Measurements from ENCODE around the gene FZR1.
"Not testable (repeated sequence)": the region's sequence is repeated elsewhere in the genome, so short reads cannot be mapped to it uniquely, and the experiment has no call there.

The FZR1 gene

DNA sequence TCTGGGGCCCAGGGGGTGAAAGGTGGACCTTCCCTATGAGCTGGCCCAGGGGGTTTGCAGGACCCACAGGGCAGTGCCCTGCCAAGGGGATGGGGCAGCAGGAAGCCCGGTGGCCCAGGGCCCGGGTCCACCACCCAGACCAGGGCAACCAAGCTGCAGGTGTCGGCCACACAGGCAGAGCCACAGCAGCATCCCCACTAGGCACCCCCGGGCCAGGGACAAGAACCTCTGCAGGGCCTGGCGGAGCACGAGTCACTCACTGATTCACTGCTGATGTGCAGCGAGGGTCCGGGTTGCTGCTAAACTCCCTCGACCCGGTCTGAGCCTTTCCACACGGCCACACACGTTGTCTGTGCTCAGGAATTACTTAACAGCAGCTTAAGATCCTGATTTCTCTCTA, 8.8 kb downstream of the FZR1 start:
- no peak for DNase-seq (ENCODE audit: low spot score)

DNA sequence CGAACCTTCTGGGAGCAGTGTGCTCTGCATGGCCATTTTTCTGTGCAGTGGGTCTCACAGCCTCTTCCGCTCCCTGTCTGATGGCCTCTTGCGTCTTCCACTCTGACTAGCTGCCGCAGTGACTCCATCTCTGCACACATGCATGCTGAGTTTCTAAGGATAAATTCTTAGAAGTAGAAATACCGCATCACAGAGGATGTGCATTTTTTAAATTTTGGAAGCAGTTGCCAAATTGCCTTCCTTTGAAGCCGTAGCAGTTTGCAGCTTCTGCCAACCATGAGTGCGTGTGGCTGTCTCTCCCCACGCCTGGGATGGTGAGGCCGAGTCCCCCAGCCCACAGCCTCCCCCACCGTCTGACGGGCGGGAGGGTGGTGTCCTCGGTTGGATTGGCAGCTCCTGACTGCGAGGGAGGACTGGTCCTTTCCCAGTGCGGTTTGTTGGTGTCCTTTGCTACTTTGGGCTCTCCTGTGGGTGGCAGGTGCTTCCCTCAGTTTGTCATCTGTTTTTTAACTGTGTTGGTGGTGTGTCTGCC, 9.8 kb downstream of the FZR1 start:
- DNase-seq (ENCODE audit: low spot score) = no peak

DNA sequence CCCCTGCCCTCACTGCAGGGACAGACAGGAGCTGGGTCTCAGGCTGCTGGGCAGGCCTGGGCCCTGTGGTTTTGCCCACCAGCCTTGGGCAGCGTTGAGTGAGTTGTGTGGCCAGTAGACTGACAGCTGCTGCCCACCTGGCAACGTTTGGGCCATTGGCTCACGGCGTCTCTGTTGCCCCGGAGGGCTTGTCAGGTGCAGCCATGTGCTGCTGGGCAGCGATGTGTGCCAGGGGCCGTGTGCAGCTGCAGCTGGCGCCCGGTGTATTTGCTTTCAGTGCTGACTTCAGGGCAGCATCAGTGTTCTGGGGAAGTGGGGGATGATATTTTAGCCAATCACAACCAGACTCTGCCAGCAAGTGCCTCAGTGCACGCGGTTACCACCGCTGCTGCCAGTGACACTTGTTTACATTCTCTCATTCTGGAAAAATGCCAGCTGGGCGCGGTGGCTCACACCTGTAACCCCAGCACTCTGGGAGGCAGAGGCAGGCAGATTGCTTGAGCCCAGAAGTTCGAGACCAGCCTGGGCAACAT, 10.6 kb downstream of the FZR1 start:
- no peak for DNase-seq (ENCODE audit: low spot score)

DNA sequence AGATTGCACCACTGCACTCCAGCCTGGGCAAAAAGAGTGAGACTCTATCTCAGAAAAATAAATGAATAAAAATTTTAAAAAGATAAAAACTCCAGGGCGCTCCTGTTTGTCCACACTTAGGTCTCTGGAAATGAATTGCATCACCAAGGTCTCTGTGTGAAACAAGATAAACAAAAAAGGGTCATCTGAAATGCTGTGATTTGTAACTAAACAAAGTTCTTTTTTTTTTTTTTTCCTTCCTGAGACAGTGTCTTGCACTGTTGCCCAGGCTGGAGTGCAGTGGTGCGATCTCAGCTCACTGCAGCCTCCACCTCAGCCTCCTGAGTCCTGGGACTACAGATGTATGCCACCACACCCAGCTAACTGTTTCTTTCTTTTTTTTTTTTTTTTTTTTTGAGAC, 11.5 kb downstream of the FZR1 start:
- DNase-seq (ENCODE audit: low spot score) = no peak

DNA sequence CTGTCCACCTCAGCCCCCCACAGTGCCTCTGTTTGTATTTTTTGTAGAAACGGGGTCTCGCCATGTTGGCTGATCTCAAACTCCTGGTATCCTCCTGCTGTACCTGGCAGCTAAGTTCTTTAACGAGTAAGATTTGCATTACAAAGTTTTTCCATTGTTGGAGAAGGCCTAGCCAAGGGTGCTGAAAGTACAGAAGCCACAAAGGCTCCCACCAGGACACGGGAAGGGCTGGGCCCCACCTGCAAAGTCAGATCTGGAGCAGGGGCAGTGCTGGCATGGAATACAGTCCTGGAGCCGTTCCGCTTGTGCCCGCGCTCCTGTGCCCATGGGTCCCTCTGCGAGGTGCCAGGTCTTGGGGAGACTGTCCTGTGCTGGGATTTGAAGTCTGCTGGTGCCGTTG, 12.1 kb downstream of the FZR1 start:
- no peak for DNase-seq (ENCODE audit: low spot score)

DNA sequence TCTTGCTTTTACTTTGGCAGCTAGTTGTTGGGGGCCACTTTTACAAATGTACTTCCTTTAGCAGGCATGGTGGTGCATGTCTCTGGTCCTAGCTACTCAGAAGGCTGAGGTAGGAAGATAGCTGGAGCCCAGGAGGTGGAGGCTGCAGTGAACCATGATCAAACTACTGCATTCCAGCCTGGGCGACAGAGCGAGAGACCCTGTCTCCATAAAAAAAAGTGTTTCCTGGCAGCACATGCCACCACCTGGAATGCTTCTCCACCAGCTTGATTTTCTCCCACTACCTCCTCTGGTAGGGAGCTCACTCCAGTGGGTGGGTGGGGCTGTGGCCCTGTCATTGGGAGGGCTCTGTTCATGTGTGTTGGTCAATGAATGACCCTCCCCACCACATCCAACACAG, 12.5 kb downstream of the FZR1 start:
- DNase-seq (ENCODE audit: low spot score) = no peak

DNA sequence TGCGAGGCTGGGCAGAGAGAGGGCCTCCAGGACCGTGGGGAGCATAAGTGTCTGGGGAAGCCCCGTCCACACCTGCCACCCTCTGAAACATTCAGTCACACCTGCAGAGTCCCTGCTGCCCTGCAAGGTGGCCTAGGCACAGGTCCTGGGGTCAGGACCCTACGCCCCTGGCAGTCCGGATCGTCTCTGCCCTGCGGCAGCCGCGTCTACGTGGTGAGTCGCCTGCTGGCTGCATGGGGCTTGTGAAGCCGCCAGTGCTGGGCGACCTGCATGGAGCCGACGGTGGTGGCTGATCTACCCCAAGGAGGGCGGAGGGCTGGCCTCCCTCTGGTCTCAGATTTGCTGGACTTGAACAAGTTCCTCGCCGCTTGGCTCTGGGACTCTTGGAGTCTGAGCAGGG, 13.0 kb downstream of the FZR1 start:
- no peak for DNase-seq (ENCODE audit: low spot score)

DNA sequence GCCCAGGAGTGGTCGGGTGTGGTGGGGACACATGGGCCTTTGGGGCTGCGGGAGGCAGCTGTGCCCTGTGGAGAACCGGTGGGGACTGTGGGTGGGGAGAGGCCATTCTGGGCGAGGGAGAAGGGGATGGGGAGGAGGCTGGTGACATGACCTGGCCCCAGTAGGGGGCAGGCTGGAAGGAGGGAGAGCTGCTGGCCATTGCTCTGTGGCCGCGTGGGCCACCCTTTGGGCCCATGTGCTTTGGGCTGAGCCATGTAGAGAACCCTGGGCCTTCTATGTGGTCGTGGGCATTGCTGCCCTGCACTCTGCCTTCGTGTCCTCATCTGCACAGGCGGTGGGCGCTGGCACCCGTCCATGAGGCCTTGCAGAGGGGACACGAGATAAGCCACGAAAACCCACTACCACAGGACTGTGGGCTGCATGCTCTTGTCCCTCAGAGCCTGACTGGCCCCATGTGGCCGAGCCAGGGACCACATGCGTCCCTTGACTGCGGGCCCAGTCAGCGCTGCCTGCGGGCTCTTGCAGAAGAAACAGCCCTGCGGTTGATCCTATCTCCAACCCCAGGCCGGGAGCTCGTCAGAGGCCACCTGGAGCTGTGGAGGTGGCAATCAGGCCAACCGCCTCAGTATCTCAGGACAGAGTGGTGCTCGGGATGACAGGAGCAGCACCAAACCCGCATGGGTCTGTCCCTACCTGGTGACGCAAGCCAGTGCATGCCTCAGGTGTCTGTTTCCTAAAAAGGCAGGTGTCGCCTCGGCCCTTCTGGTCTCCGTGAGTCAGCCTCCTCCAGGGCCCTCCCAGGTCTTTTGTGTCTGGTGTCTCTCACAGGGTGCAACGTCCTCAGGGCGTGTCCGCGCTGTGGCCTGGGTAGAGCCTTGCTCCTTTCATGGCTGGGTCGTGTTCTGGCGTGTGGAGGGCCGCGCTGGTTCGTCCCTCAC, 14.3 kb downstream of the FZR1 start:
- DNase-seq (ENCODE audit: low spot score) = no peak

DNA sequence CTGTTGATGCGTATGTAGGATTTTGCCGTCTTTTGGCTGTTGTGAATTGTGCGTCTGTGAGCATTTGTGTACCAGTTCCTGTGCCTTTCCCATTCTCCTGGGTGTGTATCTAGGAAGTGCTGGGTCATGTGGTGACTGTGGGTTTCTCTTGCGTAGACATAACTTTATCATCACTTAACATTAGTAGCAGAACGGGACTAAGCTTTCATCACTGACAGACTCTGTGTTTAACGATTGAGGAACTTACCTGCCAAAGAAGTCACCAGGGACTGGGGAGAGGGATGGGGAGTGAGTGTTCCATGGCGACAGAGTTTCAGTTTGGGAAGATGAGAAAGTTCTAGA, 15.0 kb downstream of the FZR1 start:
- no peak for DNase-seq (ENCODE audit: low spot score)

DNA sequence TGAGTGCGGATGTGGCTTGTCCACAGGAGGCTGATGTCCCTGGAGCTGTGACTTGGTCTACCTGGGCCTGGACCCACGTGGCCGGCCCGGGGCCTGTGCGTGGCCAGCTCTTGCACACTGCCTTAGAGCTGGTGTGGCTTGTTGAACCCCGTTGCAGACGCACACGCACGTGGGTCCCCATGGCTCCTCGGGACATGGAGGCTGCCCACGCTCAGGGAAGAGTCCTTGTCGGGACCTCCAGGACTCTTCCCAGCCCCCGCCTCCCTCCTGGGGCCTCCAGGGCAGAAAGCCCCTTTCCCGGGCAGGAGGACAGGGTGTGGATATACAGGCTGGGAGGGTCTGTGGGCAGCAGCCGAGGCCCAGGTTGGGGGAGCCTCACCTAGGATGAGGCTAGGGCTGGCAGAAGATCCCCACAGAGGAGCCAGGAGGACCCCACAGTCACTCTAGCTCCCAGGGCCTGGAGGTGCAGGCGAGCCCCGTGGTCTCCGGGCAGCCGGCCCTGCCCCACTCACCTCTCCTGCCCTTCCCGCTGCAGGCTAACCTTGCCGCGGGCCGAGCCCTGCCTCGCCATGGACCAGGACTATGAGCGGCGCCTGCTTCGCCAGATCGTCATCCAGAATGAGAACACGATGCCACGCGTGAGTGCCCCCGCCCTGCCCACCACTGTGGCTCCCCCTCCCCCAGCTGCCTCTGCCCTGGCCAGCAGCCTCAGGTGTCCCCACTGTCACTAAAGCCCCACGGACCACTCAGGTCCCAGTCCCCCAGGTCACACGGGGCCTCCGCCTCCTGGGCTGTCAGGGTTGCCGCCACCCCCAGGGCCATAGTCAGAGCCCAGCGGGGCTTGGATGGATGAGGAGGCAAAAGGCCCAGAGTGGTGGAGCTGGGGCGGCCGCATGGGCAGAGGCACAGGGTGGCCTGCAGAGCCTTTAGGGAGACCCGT, 16.6 kb downstream of the FZR1 start:
- DNase-seq (ENCODE audit: low spot score) = no peak

DNA sequence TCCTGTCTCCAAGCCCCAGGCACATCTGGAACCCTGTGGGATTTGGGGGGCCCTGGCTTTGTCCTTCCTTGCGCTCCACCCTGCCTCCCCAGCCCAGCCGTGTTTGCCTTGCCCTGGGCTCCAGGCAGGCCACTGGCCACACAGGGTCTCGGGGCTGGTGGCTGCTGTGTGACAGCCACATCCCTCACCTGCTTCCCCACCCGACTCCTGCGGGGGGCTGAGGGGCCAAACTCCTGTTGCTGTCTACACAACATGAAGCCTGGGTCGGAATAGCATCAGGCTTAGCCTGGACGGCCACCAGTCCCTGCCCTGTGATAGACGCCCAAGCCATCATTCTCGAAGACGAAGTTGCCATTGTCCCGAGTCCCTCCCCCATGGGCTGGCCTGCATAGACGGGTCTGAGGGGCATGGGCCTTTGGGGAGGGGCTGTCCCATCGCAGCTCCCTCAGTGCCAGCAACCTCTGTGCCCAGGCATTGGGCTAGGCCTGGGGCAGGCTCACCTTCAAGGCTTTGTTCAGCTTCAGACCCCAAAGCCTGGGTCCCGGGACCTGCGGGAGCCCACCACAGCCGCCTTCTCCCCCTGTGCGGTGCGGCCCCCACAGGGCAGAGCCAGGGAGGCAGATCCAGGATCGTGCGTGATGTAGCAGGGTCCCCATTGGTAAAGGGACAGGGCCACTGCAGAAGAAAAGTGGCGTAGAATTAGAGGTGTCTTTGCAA, 17.4 kb downstream of the FZR1 start:
- DNase-seq (ENCODE audit: low spot score) = no peak

DNA sequence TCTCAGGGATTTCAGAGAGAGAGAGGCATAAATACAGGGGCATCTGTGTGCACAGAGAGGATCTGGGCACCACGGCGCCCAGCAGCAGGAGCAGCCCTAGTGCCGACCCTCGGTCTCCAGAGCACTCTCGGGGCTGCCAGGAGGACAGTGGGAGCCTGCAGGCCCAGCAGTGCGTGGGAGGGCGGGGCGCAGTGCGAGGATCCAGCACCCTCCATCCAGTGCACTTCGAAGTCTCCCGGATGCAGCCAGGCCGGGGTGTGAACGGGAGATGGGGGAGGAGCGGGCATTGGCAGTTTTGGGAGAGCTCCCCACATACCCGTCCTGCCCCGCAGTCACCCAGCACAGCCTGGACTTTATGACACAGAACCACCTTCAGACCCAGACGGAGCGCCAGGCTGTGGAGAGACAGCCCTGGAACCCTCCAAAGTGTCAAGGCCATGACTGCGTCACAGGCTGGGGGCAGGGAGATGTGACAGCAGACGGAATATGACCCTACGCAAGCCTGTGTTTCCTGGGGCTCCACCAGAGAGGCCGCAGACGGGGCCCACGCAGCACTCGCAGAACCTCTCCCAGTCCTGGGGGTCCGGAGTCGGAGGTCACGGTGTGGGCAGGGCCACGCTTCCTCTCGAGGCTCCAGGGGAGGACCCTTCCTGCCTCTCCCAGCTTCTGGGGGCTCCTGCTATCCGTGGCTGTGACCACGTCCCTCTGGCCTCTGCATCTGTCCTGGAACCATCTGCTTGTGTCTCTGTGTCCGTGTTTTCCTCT, 18.1 kb downstream of the FZR1 start:
- no peak for DNase-seq (ENCODE audit: low spot score)

DNA sequence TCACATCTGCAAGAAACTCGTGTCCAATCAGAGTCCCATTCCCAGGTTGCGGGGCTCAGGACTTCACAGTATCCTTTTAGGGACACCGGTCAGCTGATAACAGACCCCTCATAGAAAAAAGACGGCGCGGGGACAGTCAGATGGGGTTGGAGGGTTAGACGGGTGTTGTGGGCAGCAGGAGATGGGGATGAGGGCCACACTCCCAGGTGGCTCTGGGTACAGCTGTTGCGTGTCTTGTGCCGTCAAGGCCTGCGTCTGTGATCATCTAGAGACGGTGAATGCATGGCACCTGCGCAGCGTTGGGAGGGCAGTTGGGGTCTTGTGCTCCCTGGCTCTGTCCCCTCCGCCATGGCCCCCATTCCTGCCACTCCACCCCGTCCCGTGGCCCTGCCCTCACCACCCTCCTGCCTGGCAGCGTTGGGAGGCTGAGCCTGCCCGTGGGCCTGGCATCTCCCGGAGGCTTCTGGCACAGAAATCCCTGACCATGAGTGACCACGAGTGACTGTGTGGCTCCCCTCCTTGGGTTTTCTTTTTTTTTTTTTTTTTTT, 18.9 kb downstream of the FZR1 start:
- no peak for DNase-seq (ENCODE audit: low spot score)

DNA sequence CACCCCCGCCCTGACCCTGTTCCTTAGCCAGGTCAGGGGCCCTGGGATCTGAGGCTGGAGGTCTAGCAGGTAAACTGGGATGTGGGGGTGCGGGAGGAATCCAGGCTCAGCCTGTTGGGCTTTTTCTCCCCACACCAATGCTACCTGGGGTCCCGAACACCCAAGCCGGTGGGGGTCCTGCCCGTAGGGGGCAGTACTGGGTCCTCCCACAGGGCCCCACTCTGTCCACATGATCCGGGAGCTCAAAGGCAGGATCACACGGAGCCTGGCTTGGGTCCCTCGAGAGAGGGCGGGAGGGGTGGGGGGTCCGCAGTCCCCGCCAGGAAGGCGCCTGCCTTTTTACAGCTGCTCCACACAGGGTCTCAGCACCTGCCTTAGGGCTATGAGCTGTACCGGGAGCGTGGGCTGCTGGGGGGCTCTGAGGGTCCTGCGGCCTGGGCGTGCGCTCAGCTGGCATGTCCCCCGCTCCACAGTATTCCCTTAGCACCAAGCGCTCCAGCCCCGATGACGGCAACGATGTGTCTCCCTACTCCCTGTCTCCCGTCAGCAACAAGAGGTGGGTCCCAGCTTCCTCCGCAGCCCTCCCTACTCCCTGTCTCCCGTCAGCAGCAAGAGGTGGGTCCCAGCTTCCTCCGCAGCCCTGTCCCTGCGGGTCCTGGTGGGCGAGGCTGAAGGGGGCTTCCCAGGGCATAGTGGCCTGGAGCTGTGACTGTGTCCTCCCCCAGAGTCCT, 20.6 kb downstream of the FZR1 start:
- DNase-seq (ENCODE audit: low spot score) = no peak

DNA sequence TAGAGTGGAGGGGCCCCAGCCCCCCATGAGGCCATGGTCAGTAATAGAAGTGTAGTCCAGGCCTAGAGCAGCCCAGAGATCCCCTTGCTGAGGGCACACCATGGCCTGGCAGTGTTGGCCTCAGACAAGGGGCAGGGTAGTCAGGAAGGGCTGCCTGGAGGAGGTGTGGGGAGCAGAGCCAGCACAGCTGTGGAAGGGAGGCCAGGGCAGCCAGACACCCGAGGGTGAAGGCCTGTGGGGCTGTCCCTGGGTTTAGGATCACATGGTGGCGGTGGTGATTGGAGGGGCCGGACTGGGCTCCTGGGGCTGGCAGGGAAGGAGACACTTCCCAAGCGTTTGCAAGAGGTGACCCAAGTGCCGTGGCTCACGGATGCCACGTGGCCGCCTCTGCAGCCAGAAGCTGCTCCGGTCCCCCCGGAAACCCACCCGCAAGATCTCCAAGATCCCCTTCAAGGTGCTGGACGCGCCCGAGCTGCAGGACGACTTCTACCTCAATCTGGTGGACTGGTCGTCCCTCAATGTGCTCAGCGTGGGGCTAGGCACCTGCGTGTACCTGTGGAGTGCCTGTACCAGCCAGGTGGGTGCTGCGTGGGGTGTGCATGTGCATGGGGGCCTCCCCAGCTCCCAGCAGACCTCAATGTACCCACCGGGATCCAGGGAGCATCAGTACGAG, 21.3 kb downstream of the FZR1 start:
- DNase-seq (ENCODE audit: low spot score) = no peak

DNA sequence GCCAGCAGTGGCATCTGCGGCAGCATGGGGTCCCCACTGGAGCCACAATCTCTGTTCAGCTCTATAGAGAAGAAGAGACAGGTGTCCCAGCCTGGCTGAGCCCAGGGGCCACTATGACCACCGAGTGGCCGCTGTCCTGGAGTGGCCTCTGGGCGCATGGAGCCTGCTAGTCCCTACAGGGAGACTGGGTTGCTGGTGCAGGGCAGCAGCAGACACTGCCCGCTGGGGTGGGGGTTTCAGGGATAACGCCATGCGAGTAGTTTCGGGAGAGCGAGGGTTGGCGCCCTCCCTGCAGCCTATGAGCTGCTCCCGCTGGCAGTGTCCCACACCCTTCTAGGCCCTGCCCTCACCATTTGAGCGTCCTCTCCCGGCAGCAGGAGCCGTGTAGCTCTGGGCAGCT, 22.0 kb downstream of the FZR1 start:
- no peak for DNase-seq (ENCODE audit: low spot score)

DNA sequence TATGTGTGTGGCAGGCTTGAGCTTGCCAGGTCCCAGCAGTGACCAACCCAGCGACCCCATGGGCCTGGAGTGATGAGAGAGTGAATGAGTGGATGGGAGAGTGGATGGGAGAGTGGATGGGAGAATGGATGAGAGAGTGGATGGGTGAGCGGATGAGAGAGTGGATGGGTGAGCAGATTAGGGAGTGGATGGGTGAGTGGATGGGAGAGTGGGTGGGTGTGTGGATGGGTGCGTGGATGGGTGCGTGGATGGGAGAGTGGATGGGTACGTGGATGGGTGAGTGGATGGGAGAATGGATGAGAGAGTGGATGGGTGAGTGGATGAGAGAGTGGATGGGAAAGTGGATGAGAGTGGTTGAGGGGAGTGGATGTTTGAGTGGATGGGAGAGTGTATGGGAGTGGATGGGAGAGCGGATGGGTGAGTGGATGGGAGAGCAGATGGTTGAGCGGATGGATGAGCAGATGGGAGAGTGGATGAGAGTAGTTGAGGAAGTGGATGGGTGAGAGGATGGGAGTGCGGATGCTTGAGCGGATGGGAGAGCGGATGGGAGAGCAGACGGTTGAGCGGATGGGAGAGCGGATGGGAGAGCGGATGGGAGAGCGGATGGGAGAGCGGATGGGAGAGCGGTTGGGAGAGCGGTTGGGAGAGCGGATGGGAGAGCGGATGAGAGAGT, 22.6 kb downstream of the FZR1 start:
- no peak for DNase-seq (ENCODE audit: low spot score)

DNA sequence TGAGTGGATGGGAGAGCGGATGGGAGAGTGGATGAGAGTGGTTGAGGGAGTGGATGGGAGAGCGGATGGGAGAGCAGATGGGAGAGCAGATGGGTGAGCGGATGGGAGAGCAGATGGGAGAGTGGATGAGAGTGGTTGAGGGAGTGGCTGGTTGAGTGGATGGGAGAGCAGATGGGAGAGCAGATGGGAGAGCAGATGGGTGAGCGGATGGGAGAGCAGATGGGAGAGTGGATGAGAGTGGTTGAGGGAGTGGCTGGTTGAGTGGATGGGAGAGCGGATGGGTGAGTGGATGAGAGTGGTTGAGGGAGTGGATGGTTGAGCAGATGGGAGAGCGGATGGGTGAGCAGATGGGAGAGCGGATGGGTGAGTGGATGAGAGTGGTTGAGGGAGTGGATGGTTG, 23.2 kb downstream of the FZR1 start:
- DNase-seq (ENCODE audit: low spot score) = not testable (repeated sequence)

DNA sequence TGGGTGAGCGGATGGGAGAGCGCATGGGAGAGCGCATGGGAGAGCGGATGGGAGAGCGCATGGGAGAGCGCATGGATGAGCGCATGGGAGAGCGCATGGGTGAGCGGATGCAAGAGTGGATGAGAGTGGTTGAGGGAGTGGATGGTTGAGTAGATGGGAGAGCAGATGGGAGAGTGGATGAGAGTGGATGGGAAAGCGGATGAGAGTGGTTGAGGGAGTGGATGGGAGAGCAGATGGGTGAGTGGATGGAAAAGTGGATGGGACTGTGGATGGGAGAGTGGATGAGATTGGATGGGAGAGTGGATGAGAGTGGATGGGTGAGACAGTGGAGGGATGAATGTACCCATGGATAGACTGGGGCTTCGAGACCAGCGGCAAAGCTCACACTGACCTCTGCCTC, 24.3 kb downstream of the FZR1 start:
- no peak for DNase-seq (ENCODE audit: low spot score)

All from hepatic stellate cell (primary cell).